Adrenal gland (tissue), 12 donors: Measurements from ENCODE around the gene ANXA1. TPM values are rescaled to one million over a fixed set of nuclear protein-coding genes. Genes with fewer than 3 reads are reported as not detected.

ENCODE experiments used
- DNase-seq, 7 donors: peaks; one replicate each; pipeline ENCODE4 v3.0.0-alpha.2; 2019 to 2020
- H3K27ac ChIP-seq, 5 donors: fragments of 200-600 bp; sonication (generic) in 4 of 5; 1 replicate in 3 of 5; 2 replicates in 2 of 5; pipeline versions ENCODE4 v1.5.1 to v1.8.0; 2016 to 2020; ENCODE audit warnings: mild to moderate bottlenecking in 1 of 5
- H3K27me3 ChIP-seq: fragments of 200-600 bp; 2 replicates; pipeline ENCODE4 v1.8.0; 2021
- H3K36me3 ChIP-seq, 2 donors: fragments of 200-600 bp; replicated peaks in 1 of 2; 1 replicate in 1 of 2; 2 replicates in 1 of 2; pipeline versions ENCODE4 v1.5.1 to v1.8.0; 2018 to 2022
- H3K4me1 ChIP-seq, 2 donors: fragments of 200-600 bp; replicated peaks in 1 of 2; 1 replicate in 1 of 2; 2 replicates in 1 of 2; pipeline versions ENCODE4 v1.5.1 to v1.8.0; 2018 to 2021
- H3K4me3 ChIP-seq, 4 donors: fragments of 200-600 bp; sonication (generic) in 3 of 4; one replicate each; pipeline ENCODE4 v1.5.1; 2016 to 2018
- H3K9me3 ChIP-seq, 3 donors: fragments of 200-600 bp; sonication (generic) in 1 of 3; replicated peaks in 1 of 3; 1 replicate in 2 of 3; 2 replicates in 1 of 3; pipeline versions ENCODE4 v1.5.1 to v1.8.0; 2016 to 2021
- CTCF ChIP-seq, 6 experiments: fragments of 450-650 bp in 4 of 6; fragments of 200-600 bp in 2 of 6; sonication (generic) in 1 of 6; IDR thresholded peaks; 1 replicate in 5 of 6; 2 replicates in 1 of 6; pipeline versions ENCODE4 v1.5.1 to v1.8.0; 2016 to 2021; ENCODE audit warnings: antibody characterized with exemption in 6 of 6, mild to moderate bottlenecking in 2 of 6, moderate library complexity in 1 of 6
- POLR2A ChIP-seq, 2 donors: fragments of 450-650 bp; IDR thresholded peaks; one replicate each; pipeline ENCODE4 v1.6.1; 2017; ENCODE audit warnings: antibody characterized with exemption in 2 of 2, mild to moderate bottlenecking in 2 of 2, moderate library complexity in 1 of 2
- WGBS, 4 donors: extraction: QIAGEN DNeasy Blood & Tissue Kit in 2 of 4; methylation state at CpG; one replicate each; pipeline versions ENCODE4 v1.1.5 to v1.1.7; 2013 to 2017; 5-methylcytosine and 5-hydroxymethylcytosine counted together
- intact Hi-C, 2 donors: fragments of 100-400 bp; cut with DNase I; formaldehyde crosslinking; loops; one replicate each; pipeline versions ENCODE4 v1.14.1 to v1.15.0; 2022 to 2023
- polyA plus RNA-seq, 3 donors: library from polyadenylated mRNA; stranded (reverse); fragments of 200-250 nt in 2 of 3; fragments of 350-450 nt in 1 of 3; fragmentation: Illumina TruSeq in 1 of 3; extraction: RNeasy Lipid Tissue Mini Kit (QIAGEN cat#74804) in 1 of 3; gene quantifications; one replicate each; pipeline ENCODE4 v1.2.3, GENCODE V29; 2013 to 2014
- total RNA-seq, 9 donors: library from RNA; depleted of rRNA in 4 of 9; stranded (reverse); fragments of >200 nt in 4 of 9; fragments of 120-200 nt in 1 of 9; fragmentation: NEBNext Ultra II Directional in 1 of 9; extraction: Animal tissue kit (Norgen Biotek cat#: 25700) in 1 of 9; gene quantifications; one replicate each; pipeline versions ENCODE4 v1.1.0 to v1.2.4, GENCODE V29; 2013 to 2023
- donor health status: healthy with polysubstance abuse.
- donor health status: Bipolar disorder and iron deficiency.
- donor health status: DM: yes; HTN: yes; CAD: no.
- donor health status: DM: no; HTN: no; CAD: no.
- donor health status: DM: no; HTN: no; CAD: no.
- donor health status: DM: yes; HTN: yes; CAD: no.

Gene ANXA1
- total and polyA plus RNA-seq, 12 donors: 16.5 to 114 (median 63.4) TPM

GRCh38 chr9:73146111-73146815, 5.4 kb upstream of the ANXA1 start:
- no peaks in the 10 kb centered on the region for H3K36me3 ChIP-seq
- H3K4me3 ChIP-seq: no peak overlapping the region
- TF ChIP-seq CTCF (IDR thresholded peaks at IDR 0.05) (no peak), POLR2A (IDR thresholded peaks at IDR 0.05) (no peak)
- H3K9me3 ChIP-seq: no peaks in the 10 kb centered on the region
- intact Hi-C loops: no loop called here
- H3K4me1 ChIP-seq: peaks cover 14 to 39% of the 10 kb centered on the region in 2 donors
- no peaks in the 10 kb centered on the region for H3K27me3 ChIP-seq
- no peak overlapping the region for H3K27ac ChIP-seq
- DNase-seq: no peak
- WGBS, 4 donors: 87 to 98% (median 94%) methylated on average over 2 of the region's 2 CpGs

- H3K4me1 ChIP-seq: peaks cover 11 to 40% of the 10 kb centered on the region in 2 donors
- intact Hi-C loops: no loop called here
These were observed 3.2 kb upstream of the ANXA1 start for GRCh38 chr9:73148447-73148937.

GRCh38 chr9:73149371-73150067, 2.1 kb upstream of the ANXA1 start:
- Histone ChIP-seq H3K27me3 (no peaks in the 10 kb centered on the region), H3K4me1 (peaks cover 6 to 30% of the 10 kb centered on the region in 2 donors), H3K9me3 (no peaks in the 10 kb centered on the region), H3K27ac (peak overlapping the region in 3 of 5 donors; percentile 10 to 70 (median 46)), H3K4me3 (peak overlapping the region in 1 of 4 donors; percentile 39), H3K36me3 (no peaks in the 10 kb centered on the region)
- TF ChIP-seq POLR2A (IDR thresholded peaks at IDR 0.05) (no peak), CTCF (IDR thresholded peaks at IDR 0.05) (no peak)
- peak in 1 of 7 donors; percentile 33 for DNase-seq
- WGBS, 4 donors: 11 to 17% (median 11%) methylated on average over 4 of the region's 4 CpGs
- intact Hi-C loops: no loop called here

More at GRCh38 chr9:73148447-73148937, 3.2 kb upstream of the ANXA1 start:
- Histone ChIP-seq H3K36me3 (no peaks in the 10 kb centered on the region), H3K27ac (no peak overlapping the region), H3K4me3 (no peak overlapping the region), H3K27me3 (no peaks in the 10 kb centered on the region), H3K9me3 (no peaks in the 10 kb centered on the region)
- TF ChIP-seq POLR2A (IDR thresholded peaks at IDR 0.05) (no peak), CTCF (IDR thresholded peaks at IDR 0.05) (no peak)
- no peak for DNase-seq
- WGBS, 4 donors: 70 to 82% (median 80%) methylated on average over 3 of the region's 3 CpGs

- Histone ChIP-seq H3K4me1 (peaks cover 3 to 43% of the 10 kb centered on the region in 2 donors), H3K27me3 (no peaks in the 10 kb centered on the region), H3K9me3 (no peaks in the 10 kb centered on the region), H3K36me3 (no peaks in the 10 kb centered on the region), H3K27ac (peak overlapping the region in 2 of 5 donors; percentile 54 to 58), H3K4me3 (peak overlapping the region in 1 of 4 donors; percentile 50)
- TF ChIP-seq POLR2A (IDR thresholded peaks at IDR 0.05) (no peak), CTCF (IDR thresholded peaks at IDR 0.05) (no peak)
- intact Hi-C loops: no loop called here
- DNase-seq: no peak
These were observed 829 bp downstream of the ANXA1 start for GRCh38 chr9:73152543-73152844.
